ENCODE results near the gene DPP10.

Gene DPP10

GRCh38 chr2:115194623-115195022 lies 752.2 kb downstream of the DPP10 start:
- Histone ChIP-seq H4K20me1 (ENCODE audit: insufficient read depth, low read length) (no peaks in the 10 kb centered on the region), H3K27me3 (ENCODE audit: insufficient read depth, low read length) (no peaks in the 10 kb centered on the region), H3K4me1 (ENCODE audit: insufficient read depth, low read length, severe bottlenecking) (no peaks in the 10 kb centered on the region), H3K9me3 (ENCODE audit: low read length) (no peaks in the 10 kb centered on the region), H3K27ac (ENCODE audit: low read depth, low read length, poor library complexity, severe bottlenecking) (no peak overlapping the region), H3F3A (ENCODE audit: insufficient read depth, low read length) (no peaks in the 10 kb centered on the region), H3K9me2 (ENCODE audit: low read depth, low read length) (no peaks in the 10 kb centered on the region), H3K4me3 (ENCODE audit: low read depth, low read length, poor library complexity, severe bottlenecking) (no peak overlapping the region), H3K36me3 (ENCODE audit: insufficient read depth, low read length) (no peaks in the 10 kb centered on the region), H2AFZ (ENCODE audit: low read length) (no peak overlapping the region), H3K4me2 (ENCODE audit: low read length) (no peak overlapping the region), H3K9ac (ENCODE audit: low read length) (no peak overlapping the region), H3K79me2 (ENCODE audit: insufficient read depth, low read length) (no peaks in the 10 kb centered on the region)
- TF ChIP-seq, protein P1, sequence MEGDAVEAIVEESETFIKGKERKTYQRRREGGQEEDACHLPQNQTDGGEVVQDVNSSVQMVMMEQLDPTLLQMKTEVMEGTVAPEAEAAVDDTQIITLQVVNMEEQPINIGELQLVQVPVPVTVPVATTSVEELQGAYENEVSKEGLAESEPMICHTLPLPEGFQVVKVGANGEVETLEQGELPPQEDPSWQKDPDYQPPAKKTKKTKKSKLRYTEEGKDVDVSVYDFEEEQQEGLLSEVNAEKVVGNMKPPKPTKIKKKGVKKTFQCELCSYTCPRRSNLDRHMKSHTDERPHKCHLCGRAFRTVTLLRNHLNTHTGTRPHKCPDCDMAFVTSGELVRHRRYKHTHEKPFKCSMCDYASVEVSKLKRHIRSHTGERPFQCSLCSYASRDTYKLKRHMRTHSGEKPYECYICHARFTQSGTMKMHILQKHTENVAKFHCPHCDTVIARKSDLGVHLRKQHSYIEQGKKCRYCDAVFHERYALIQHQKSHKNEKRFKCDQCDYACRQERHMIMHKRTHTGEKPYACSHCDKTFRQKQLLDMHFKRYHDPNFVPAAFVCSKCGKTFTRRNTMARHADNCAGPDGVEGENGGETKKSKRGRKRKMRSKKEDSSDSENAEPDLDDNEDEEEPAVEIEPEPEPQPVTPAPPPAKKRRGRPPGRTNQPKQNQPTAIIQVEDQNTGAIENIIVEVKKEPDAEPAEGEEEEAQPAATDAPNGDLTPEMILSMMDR (IDR thresholded peaks at IDR 0.05; ENCODE audit: low read length), result no peak
- no peak for TF ChIP-seq EZH2 (IDR thresholded peaks at IDR 0.05; ENCODE audit: borderline replicate concordance, low read length)

DNA sequence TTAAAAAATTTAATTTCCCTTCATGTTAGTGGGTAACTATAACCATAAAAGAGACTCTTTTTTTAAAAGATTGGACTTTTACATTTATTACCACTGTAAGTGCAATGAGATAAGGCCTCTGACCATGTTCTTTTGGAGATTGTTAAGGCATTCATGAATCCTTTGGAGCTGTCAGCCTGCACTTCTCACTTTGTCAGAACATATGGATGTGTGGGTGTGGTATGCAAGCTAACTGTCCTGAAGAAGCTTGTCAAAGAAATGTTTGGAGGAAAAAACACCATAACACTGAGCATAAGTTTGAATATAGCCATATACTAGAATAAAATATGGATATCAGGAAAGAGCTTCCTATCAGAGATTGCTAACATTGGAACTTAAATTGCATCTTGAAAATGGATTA lies 754.1 kb downstream of the DPP10 start:
- Histone ChIP-seq H3K79me2 (ENCODE audit: insufficient read depth, low read length) (no peaks in the 10 kb centered on the region), H4K20me1 (ENCODE audit: insufficient read depth, low read length) (no peaks in the 10 kb centered on the region), H2AFZ (ENCODE audit: low read length) (no peak overlapping the region), H3K4me1 (ENCODE audit: insufficient read depth, low read length, severe bottlenecking) (no peaks in the 10 kb centered on the region), H3K4me2 (ENCODE audit: low read length) (no peak overlapping the region), H3K27me3 (ENCODE audit: insufficient read depth, low read length) (no peaks in the 10 kb centered on the region), H3K4me3 (ENCODE audit: low read depth, low read length, poor library complexity, severe bottlenecking) (no peak overlapping the region), H3K27ac (ENCODE audit: low read depth, low read length, poor library complexity, severe bottlenecking) (no peak overlapping the region), H3K9me2 (ENCODE audit: low read depth, low read length) (no peaks in the 10 kb centered on the region), H3K9me3 (ENCODE audit: low read length) (no peaks in the 10 kb centered on the region), H3F3A (ENCODE audit: insufficient read depth, low read length) (no peaks in the 10 kb centered on the region), H3K9ac (ENCODE audit: low read length) (no peak overlapping the region), H3K36me3 (ENCODE audit: insufficient read depth, low read length) (no peaks in the 10 kb centered on the region)
- TF ChIP-seq, protein P1 (IDR thresholded peaks at IDR 0.05; ENCODE audit: low read length), result no peak
- TF ChIP-seq EZH2 (IDR thresholded peaks at IDR 0.05; ENCODE audit: borderline replicate concordance, low read length), result no peak

- H3K4me3 ChIP-seq (ENCODE audit: low read depth, low read length, poor library complexity, severe bottlenecking), result no peak overlapping the region
- H3K9ac ChIP-seq (ENCODE audit: low read length), result no peak overlapping the region
- H3K4me2 ChIP-seq (ENCODE audit: low read length), result no peak overlapping the region
- TF ChIP-seq, protein P1 (IDR thresholded peaks at IDR 0.05; ENCODE audit: low read length), result no peak
- TF ChIP-seq EZH2 (IDR thresholded peaks at IDR 0.05; ENCODE audit: borderline replicate concordance, low read length), result no peak
- H4K20me1 ChIP-seq (ENCODE audit: insufficient read depth, low read length), result no peaks in the 10 kb centered on the region
- H3K27ac ChIP-seq (ENCODE audit: low read depth, low read length, poor library complexity, severe bottlenecking), result no peak overlapping the region
- no peaks in the 10 kb centered on the region for H3K9me3 ChIP-seq (ENCODE audit: low read length)
- H3K36me3 ChIP-seq (ENCODE audit: insufficient read depth, low read length), result no peaks in the 10 kb centered on the region
- H3F3A ChIP-seq (ENCODE audit: insufficient read depth, low read length), result no peaks in the 10 kb centered on the region
- no peaks in the 10 kb centered on the region for H3K4me1 ChIP-seq (ENCODE audit: insufficient read depth, low read length, severe bottlenecking)
- no peaks in the 10 kb centered on the region for H3K79me2 ChIP-seq (ENCODE audit: insufficient read depth, low read length)
- no peaks in the 10 kb centered on the region for H3K27me3 ChIP-seq (ENCODE audit: insufficient read depth, low read length)
- no peaks in the 10 kb centered on the region for H3K9me2 ChIP-seq (ENCODE audit: low read depth, low read length)
- H2AFZ ChIP-seq (ENCODE audit: low read length), result no peak overlapping the region
Measured at GRCh38 chr2:115199966-115200365, 757.5 kb downstream of the DPP10 start.

All from OCI-LY1 (cell line).